Measurements from ENCODE around the gene TMEM80. TPM values are rescaled to one million over a fixed set of nuclear protein-coding genes. Genes with fewer than 3 reads are reported as not detected.

TMEM80 gene
- total and polyA plus RNA-seq, 4 donors = 5.1 to 12.4 (median 8.2) TPM

- Histone ChIP-seq H3K9me3 (ENCODE audit: control insufficient read depth in 4 of 4, low read length in 3 of 4) (no peaks in the 10 kb centered on the region), H3K4me3 (ENCODE audit: low read depth in 1 of 3, low read length in 3 of 3) (no peak overlapping the region), H3K36me3 (ENCODE audit: control insufficient read depth in 4 of 4, insufficient read depth in 3 of 4, low read depth in 1 of 4, low read length in 3 of 4) (peaks cover 0 to 2% (median 0%) of the 10 kb centered on the region in 4 donors), H3K9ac (ENCODE audit: low read depth in 1 of 2, low read length in 2 of 2) (peak overlapping the region in 1 of 2 donors; percentile 26), H3K27me3 (ENCODE audit: control insufficient read depth in 4 of 4, insufficient read depth in 4 of 4, low read length in 3 of 4) (no peaks in the 10 kb centered on the region), H3K27ac (ENCODE audit: low read depth in 1 of 2, low read length in 2 of 2) (peak overlapping the region; percentile 38 to 66), H3K4me1 (ENCODE audit: control insufficient read depth in 4 of 4, insufficient read depth in 4 of 4, low read length in 3 of 4) (peaks cover 21 to 65% (median 48%) of the 10 kb centered on the region in 4 donors)
- WGBS = 44% methylated on average over 27 of the region's 27 CpGs
- TF ChIP-seq ZBTB33 (IDR thresholded peaks at IDR 0.05) (no peak), ATF3 (IDR thresholded peaks at IDR 0.05) (no peak), REST (IDR thresholded peaks at IDR 0.05) (no peak), HNF4A (conservative IDR thresholded peaks at IDR 0.05) (no peak), GABPA (IDR thresholded peaks at IDR 0.05 in 1 of 2, conservative IDR thresholded peaks at IDR 0.05 in 1 of 2) (no peak), EGR1 (IDR thresholded peaks at IDR 0.05; ENCODE audit: low read depth in 2 of 2) (no peak), FOXA2 (IDR thresholded peaks at IDR 0.05) (no peak)
- no peak for DNase-seq (ENCODE audit: low spot score)
Measured at GRCh38 chr11:709109-709997, 13.7 kb downstream of the TMEM80 start.

GRCh38 chr11:714436-714835 lies 18.8 kb downstream of the TMEM80 start:
- H3K9ac ChIP-seq (ENCODE audit: low read depth in 1 of 2, low read length in 2 of 2) = no peak overlapping the region
- no peak for DNase-seq (ENCODE audit: low spot score)
- peaks cover 0 to 4% (median 2%) of the 10 kb centered on the region in 4 donors for H3K36me3 ChIP-seq (ENCODE audit: control insufficient read depth in 4 of 4, insufficient read depth in 3 of 4, low read depth in 1 of 4, low read length in 3 of 4)
- H3K4me3 ChIP-seq (ENCODE audit: low read depth in 1 of 3, low read length in 3 of 3) = no peak overlapping the region
- no peaks in the 10 kb centered on the region for H3K9me3 ChIP-seq (ENCODE audit: control insufficient read depth in 4 of 4, low read length in 3 of 4)
- H3K27ac ChIP-seq (ENCODE audit: low read depth in 1 of 2, low read length in 2 of 2) = no peak overlapping the region
- TF ChIP-seq REST (IDR thresholded peaks at IDR 0.05) (no peak), SP1 (IDR thresholded peaks at IDR 0.05) (no peak), FOXA1 (IDR thresholded peaks at IDR 0.05) (no peak), ZBTB33 (IDR thresholded peaks at IDR 0.05) (no peak), JUND (IDR thresholded peaks at IDR 0.05) (no peak), HNF4A (conservative IDR thresholded peaks at IDR 0.05) (no peak), YY1 (IDR thresholded peaks at IDR 0.05) (no peak), MAX (IDR thresholded peaks at IDR 0.05) (no peak), CTCF (IDR thresholded peaks at IDR 0.05; ENCODE audit: low read depth, low read length, missing input control) (no peak), TAF1 (conservative IDR thresholded peaks at IDR 0.05) (no peak), RXRA (IDR thresholded peaks at IDR 0.05) (no peak), GABPA (IDR thresholded peaks at IDR 0.05 in 1 of 2, conservative IDR thresholded peaks at IDR 0.05 in 1 of 2) (no peak), RAD21 (IDR thresholded peaks at IDR 0.05) (no peak)
- H3K4me1 ChIP-seq (ENCODE audit: control insufficient read depth in 4 of 4, insufficient read depth in 4 of 4, low read length in 3 of 4) = peaks cover 12 to 32% (median 29%) of the 10 kb centered on the region in 4 donors
- no peaks in the 10 kb centered on the region for H3K27me3 ChIP-seq (ENCODE audit: control insufficient read depth in 4 of 4, insufficient read depth in 4 of 4, low read length in 3 of 4)
- 98% methylated on average over 6 of the region's 6 CpGs for WGBS

Data from liver (tissue), 9 donors.